CD4-positive, alpha-beta T cell treated with Interleukin-12 subunit alpha and Interleukin-12 subunit beta, for 1 hour (primary cell): ENCODE measurements around the gene TRNP1.

Experiments used
- DNase-seq: peaks from one replicate; pipeline ENCODE4 v3.0.0-alpha.2; 2020

TRNP1 gene

GRCh38 chr1:27031235-27032118, 38.0 kb downstream of the TRNP1 start:
- DNase-seq, result no peak

- no peak for DNase-seq
Measured at GRCh38 chr1:27032119-27032461, 38.6 kb downstream of the TRNP1 start.

- no peak for DNase-seq
Measured at GRCh38 chr1:27033043-27033746, 39.7 kb downstream of the TRNP1 start.

DNA sequence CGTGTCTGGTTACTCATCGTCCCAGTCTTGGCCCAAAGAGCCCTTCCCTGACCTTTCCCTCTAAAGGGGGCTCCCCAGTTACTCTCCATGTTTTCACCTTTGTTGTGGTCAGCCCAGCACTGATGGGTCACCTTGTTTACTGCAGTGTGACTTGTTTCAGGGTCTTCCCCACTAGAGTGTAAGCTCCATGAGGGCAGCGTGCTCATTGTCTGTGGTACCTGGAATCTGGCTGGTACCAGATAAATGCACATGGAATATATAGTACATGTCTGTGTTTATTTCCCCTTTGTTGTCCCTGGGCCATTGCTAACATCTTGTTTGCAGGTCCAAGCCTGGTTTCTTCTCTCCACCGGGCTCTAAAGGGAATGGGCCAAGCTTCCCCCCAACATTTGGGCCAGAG, 41.9 kb downstream of the TRNP1 start:
- no peak for DNase-seq

DNA sequence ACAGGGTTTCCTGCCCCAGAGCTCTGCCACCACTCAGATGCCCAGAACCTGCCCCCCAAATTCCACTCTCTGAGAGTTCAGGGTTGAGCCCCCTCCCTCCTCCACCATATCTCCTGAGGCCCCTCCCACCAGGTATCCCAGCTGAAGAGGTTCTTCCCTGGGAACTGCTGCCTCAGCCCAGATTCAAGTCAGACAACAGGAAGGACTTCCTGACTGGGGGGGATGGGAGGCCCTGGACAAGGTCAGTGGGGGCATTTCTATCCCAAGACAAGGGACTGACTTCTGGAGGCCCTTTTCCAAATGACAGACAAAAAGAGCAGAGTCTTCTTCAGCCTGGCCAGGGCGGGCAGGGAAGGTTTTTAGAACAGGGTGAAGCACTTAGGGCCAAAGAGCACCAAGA, 43.2 kb downstream of the TRNP1 start:
- DNase-seq, result no peak

DNA sequence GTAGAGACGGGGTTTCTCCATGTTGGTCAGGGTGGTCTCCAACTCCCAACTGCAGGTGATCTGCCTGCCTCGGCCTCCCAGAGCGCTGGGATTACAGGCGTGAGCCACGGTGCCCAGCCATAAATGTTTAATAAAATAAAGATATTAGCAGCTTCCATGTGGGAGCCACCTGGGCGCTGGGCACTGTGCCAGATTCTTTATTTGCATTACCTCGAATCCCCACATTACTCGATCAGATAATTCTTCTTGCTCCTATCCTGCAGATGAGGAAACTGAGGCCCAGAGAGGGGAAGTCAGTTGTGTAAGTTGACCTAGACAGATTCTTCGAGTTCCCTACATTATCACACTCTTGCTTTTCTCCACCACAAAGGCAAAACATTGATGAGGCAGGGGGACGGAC, 44.0 kb downstream of the TRNP1 start:
- no peak for DNase-seq

DNA sequence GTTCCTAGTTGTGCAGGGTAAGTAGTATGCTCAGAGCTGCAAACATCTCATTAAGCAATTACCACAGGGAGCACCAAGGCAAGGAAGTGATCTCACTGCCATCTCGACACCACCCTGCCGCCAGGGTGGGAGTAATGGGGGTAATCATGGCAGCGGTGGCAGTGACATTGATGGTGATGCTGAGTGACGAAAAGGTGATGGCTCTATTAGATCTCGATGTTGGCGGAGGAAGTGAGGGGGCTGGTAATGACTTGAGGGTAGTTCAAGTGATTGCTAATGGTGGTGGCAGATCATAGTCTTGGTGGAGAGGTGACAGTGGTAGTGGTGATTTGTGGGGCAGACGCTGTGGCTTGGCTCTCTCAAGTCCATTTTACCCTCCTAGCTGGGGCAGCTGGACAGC, 44.5 kb downstream of the TRNP1 start:
- no peak for DNase-seq

- no peak for DNase-seq
Measured at GRCh38 chr1:27042670-27043069, 49.2 kb downstream of the TRNP1 start.

DNA sequence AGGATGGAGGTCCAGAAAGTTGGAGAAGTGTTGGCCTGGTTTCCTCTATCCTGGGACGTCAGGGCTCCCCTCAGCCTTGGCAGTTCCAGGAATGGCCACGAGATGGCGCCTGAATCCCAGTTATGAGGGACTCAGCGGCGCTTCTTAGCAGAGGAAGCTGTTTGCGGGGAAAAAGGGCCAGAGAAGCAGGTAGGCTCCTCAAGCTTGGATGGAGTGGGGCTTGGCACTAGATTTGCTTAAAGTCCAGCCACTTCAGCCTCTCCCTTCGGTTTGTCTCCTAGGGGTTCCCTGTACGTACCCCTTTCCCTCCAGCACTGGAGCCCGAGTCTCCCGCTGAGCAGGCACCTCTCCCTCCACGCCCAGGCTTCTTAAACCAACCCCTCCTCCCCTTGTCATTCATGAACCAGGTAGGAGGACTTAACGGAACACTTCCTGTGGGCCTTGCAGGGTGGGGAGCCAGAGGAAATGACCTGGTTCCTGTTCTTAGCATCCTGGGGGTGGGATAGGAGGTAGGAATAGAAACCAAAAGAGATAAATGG, 51.2 kb downstream of the TRNP1 start:
- DNase-seq, result peak; percentile 85

DNA sequence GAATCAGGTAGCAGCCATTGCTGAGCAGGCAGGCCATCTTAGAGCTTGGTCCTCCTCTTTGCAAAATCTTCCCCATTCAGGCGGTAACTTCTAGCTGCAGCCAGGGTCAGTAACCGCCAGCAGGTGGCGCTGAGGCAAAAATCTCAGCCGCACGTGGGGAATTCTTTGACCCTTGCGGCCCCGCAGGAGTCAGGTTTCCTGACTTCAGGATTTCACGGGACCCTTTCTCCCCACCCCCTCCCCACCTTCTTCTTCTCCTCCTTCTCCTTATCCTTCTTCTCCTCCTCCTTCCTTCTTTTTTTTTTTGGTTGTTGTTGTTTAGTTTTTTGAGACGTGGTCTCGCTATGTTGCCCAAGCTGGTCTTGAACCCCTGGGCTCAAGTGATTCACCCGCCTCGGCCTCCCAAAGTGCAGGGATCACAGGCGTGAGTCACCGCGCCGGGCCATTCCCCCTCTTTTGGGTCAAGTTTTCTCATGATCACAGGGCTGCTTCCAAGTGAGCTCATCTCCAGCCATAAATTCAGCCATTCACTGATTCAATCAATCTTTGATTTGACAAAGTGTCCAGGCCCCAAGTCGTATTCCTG, 52.6 kb downstream of the TRNP1 start:
- peak; percentile 70 for DNase-seq

DNA sequence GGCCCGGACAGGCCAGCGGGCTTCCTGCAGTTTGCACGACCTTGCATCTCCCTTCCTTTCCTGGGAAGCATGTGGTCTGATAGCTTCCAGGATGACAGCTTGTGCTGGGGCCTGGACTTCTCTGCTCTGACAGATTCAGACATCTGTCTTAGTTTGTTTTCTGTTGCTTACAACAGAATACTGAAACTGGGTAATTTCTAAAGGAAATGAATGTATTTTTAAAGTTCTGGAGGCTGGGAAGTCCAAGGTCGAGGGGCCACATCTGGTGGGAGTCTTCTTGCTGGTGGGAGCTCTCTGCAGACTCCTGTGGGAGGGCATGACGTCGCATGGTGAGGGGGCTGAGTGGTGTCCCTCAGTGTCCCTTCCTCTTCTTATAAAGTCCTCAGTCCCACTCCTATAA, 54.4 kb downstream of the TRNP1 start:
- no peak for DNase-seq

DNA sequence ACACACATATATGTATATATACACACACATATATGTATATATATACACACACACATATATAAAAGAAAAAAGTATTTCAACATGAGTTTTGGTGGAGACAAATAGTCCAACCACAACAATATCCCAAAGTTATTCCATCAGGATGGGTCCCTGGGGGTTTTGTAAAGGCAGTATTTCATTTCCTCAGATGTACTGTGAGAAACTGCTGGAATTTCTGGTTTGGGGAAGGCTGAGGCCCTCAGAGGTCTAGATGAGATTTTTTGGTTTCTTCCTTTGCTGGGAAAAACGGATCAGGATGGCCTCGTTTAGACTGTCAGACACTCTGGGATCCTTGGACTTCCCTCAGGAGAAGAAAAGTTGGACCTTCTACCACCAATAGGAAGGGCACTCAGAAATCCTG, 55.6 kb downstream of the TRNP1 start:
- no peak for DNase-seq

DNA sequence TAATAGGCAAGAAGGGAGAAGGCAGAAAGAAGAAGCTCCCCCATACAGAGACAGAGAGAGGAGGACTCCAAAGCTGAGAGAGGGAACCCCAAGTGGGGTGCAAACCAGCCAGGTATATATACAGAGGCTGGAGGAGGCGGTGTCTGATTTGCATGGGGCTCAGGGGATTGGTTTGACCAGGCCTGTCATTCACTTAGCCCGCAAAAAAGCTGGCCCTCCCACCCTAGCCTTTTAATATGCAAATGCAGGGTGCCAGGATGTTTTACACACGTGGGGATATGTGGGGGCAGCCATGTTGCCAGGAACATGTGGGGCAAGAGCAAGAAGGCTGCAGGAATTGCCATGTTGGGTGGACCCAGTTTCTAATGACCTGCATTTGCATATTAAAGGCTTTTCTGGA, 56.1 kb downstream of the TRNP1 start:
- no peak for DNase-seq
